SH-SY5Y (cell line): ENCODE results near the gene NDUFAB1.

ENCODE experiments used
- GATA2 ChIP-seq: IDR thresholded peaks from 2 replicates; pipeline ENCODE4 v1.6.1; 2011; ENCODE audit warnings: mild to moderate bottlenecking, low read depth, low read length
- GATA3 ChIP-seq: IDR thresholded peaks from 2 replicates; pipeline ENCODE4 v1.6.1; 2011; ENCODE audit warnings: low read depth, mild to moderate bottlenecking, low read length, moderate library complexity

- TF ChIP-seq GATA2 (no peak), GATA3 (no peak)
Measured at GRCh38 chr16:23635958-23636357, 39.8 kb upstream of the NDUFAB1 start.
